ENCODE results near the gene SVIL. TPM values are rescaled to one million over a fixed set of nuclear protein-coding genes. Genes with fewer than 3 reads are reported as not detected.
"Not testable (repeated sequence)": the region's sequence is repeated elsewhere in the genome, so short reads cannot be mapped to it uniquely, and the experiment has no call there.

The SVIL gene
- total RNA-seq, 1 experiment from 2014 or later: 15.3 TPM

- H3K4me2 ChIP-seq (ENCODE audit: insufficient read depth, insufficient read length, low read length); H3K4me1 ChIP-seq (ENCODE audit: insufficient read depth, low read length); H4K20me1 ChIP-seq (ENCODE audit: control insufficient read depth, insufficient read depth, insufficient read length); H3K79me1 ChIP-seq (ENCODE audit: insufficient read depth, low read depth, low read length, poor library complexity, severe bottlenecking); H3K4me1 Mint-ChIP-seq; H3K9me3 Mint-ChIP-seq; H2BK12ac ChIP-seq (ENCODE audit: insufficient read length, low read depth, low read length); H3K14ac ChIP-seq (ENCODE audit: insufficient read depth, low read length); H3K27me3 ChIP-seq (ENCODE audit: insufficient read depth, low read length); H3K36me3 Mint-ChIP-seq (ENCODE audit: insufficient read depth in 1 of 3, low read depth in 3 of 3); H3K23me2 ChIP-seq (ENCODE audit: insufficient read length, low read depth, low read length, poor library complexity, severe bottlenecking); H3K4ac ChIP-seq (ENCODE audit: low read depth, low read length); H3K18ac ChIP-seq (ENCODE audit: insufficient read length, low read depth, low read length); H3K79me2 ChIP-seq (ENCODE audit: insufficient read depth, low read length); H3K56ac ChIP-seq (ENCODE audit: insufficient read length, low read depth, low read length); H3K27me3 Mint-ChIP-seq (ENCODE audit: low read depth); H2BK5ac ChIP-seq (ENCODE audit: insufficient read length, low read length); H3K27ac ChIP-seq (ENCODE audit: insufficient read length, low read depth, low read length); H3K23ac ChIP-seq (ENCODE audit: insufficient read length, low read depth, low read length); H2AK5ac ChIP-seq (ENCODE audit: insufficient read length, low read length); H4K5ac ChIP-seq (ENCODE audit: insufficient read length, low read depth, low read length); H4K8ac ChIP-seq (replicated peaks; ENCODE audit: insufficient read length, low read depth, low read length); H3K9ac ChIP-seq (ENCODE audit: extremely low read depth, insufficient read length, low read length); H3T11ph ChIP-seq (ENCODE audit: low read length); H3K27ac Mint-ChIP-seq; H3K4me3 Mint-ChIP-seq; H2BK120ac ChIP-seq (ENCODE audit: low read depth, low read length, poor library complexity, severe bottlenecking); H4K91ac ChIP-seq (ENCODE audit: insufficient read length, low read depth, low read length); DNase-seq; H2AFZ ChIP-seq (ENCODE audit: low read length); H3K9me3 ChIP-seq (ENCODE audit: control insufficient read depth, low read depth, low read length); H2BK15ac ChIP-seq (ENCODE audit: low read depth, low read length); H2BK20ac ChIP-seq (ENCODE audit: low read depth, low read length, poor library complexity, severe bottlenecking): not testable (repeated sequence)
- WGBS (ENCODE audit: extremely low coverage, insufficient read length, low lambda C conversion rate): no CpG with 5 or more reads among the region's 24 CpGs
Observed at GRCh38 chr10:29510483-29511157, 124.2 kb downstream of the SVIL start.
